CD4-positive, alpha-beta T cell (primary cell): ENCODE results near the gene KCNIP4. TPM values are rescaled to one million over a fixed set of nuclear protein-coding genes. Genes with fewer than 3 reads are reported as not detected.

ENCODE experiments used
- ATAC-seq: fragments of 200-7000 bp; cut with Tn5 transposase; one replicate; pipeline ENCODE4 v1.10.0; 2022; ENCODE audit warnings: mild to moderate bottlenecking; ENCODE audit not compliant: poor library complexity
- CTCF ChIA-PET: fragments of 350-600 bp; sonication (Branson Sonifier 250); formaldehyde crosslinking; loops from one replicate; lab custom pipeline; 2021; ENCODE audit warnings: antibody characterized with exemption, inconsistent platforms; lab: Charles Lee
- POLR2A ChIA-PET: fragments of 350-600 bp; sonication (Branson Sonifier 250); formaldehyde crosslinking; loops from one replicate; lab custom pipeline; 2021; ENCODE audit warnings: antibody characterized with exemption, inconsistent platforms; lab: Charles Lee
- DNase-seq, 14 experiments: peaks; one replicate each; pipeline ENCODE4 v3.0.0-alpha.2; 2013 to 2020; ENCODE audit warnings: mixed read lengths in 2 of 14
- H3K27ac ChIP-seq, 2 donors: one replicate each; pipeline versions ENCODE4 v1.5.1 to v1.7.0; 2013; ENCODE audit warnings: low read length in 2 of 2, low read depth in 1 of 2, mild to moderate bottlenecking in 1 of 2
- H3K27me3 ChIP-seq, 2 experiments: 1 replicate in 1 of 2; 2 replicates in 1 of 2; pipeline versions ENCODE4 v1.6.1 to v1.7.0; 2013; ENCODE audit warnings: low read length in 2 of 2, control low read depth in 1 of 2, mild to moderate bottlenecking in 1 of 2, moderate library complexity in 1 of 2; ENCODE audit not compliant: insufficient read depth in 2 of 2, control insufficient read depth in 1 of 2
- H3K36me3 ChIP-seq: one replicate; pipeline ENCODE4 v1.6.1; 2013; ENCODE audit warnings: low read length, control low read depth; ENCODE audit not compliant: insufficient read depth
- H3K4me1 ChIP-seq: one replicate; pipeline ENCODE4 v1.6.1; 2013; ENCODE audit warnings: low read length, control low read depth; ENCODE audit not compliant: insufficient read depth
- H3K4me3 ChIP-seq: one replicate; pipeline ENCODE4 v1.5.1; 2013; ENCODE audit warnings: mild to moderate bottlenecking, low read length, moderate library complexity
- H3K9me3 ChIP-seq, 2 experiments: 1 replicate in 1 of 2; 2 replicates in 1 of 2; pipeline versions ENCODE4 v1.6.1 to v1.7.0; 2013; ENCODE audit warnings: low read length in 2 of 2, mild to moderate bottlenecking in 2 of 2, control low read depth in 1 of 2, moderate library complexity in 1 of 2; ENCODE audit not compliant: control insufficient read depth in 1 of 2, insufficient read depth in 1 of 2
- H3K27ac Mint-ChIP-seq: one replicate; pipeline ENCODE4 v1.8.0; 2020; ENCODE audit warnings: mixed read lengths
- H3K27me3 Mint-ChIP-seq: one replicate; pipeline ENCODE4 v1.8.0; 2021; ENCODE audit warnings: mixed read lengths
- H3K36me3 Mint-ChIP-seq: one replicate; pipeline ENCODE4 v1.8.0; 2021; ENCODE audit warnings: low read depth, mixed read lengths
- H3K4me1 Mint-ChIP-seq: one replicate; pipeline ENCODE4 v1.8.0; 2021; ENCODE audit warnings: low read depth, mixed read lengths
- H3K4me3 Mint-ChIP-seq: one replicate; pipeline ENCODE4 v1.8.0; 2020; ENCODE audit warnings: mild to moderate bottlenecking, mixed read lengths
- H3K9me3 Mint-ChIP-seq: one replicate; pipeline ENCODE4 v1.8.0; 2020; ENCODE audit warnings: mixed read lengths
- intact Hi-C, 2 experiments: fragments of 100-400 bp; cut with DNase I in 1 of 2; cut with micrococcal nuclease in 1 of 2; formaldehyde crosslinking; loops; one replicate each; pipeline versions ENCODE4 v1.15.1 to v1.9.0; 2023 to 2025; cut with DNase I, micrococcal nuclease
- total RNA-seq, 174 experiments: library from RNA in 2 of 174; stranded (reverse) in 2 of 174; gene quantifications; one replicate each; pipeline ENCODE4 v1.2.3 and lab custom pipeline; 2021 to 2026
- TF ChIP-seq, protein P1 (sequence below): fragments of 200-600 bp; IDR thresholded peaks from one replicate; pipeline ENCODE4 v1.8.0; 2022; ENCODE audit warnings: antibody characterized with exemption, mild to moderate bottlenecking

Gene KCNIP4
- total RNA-seq, 2 experiments from 2014 or later, result not detected

DNA sequence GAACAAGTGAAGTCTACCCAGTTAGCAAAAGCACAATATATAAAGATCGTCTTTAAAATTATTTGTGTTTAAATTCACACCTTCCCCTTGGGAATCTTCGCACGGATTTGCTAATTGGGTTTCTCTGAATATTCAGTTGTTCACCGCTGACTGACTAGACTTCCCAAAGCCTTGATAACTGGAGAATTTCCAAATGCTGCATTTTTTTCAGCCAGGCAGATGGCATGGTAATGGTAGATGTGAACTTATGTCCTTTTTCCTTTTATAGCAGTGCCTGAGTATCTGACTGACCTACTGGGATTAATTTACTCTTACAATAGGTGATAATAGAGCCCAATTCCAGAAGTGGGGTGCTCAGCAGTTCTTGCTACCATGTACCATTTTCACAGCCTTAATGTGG, 700.2 kb downstream of the KCNIP4 start:
- DNase-seq (no peak), ATAC-seq (no peak)
- Histone ChIP-seq H3K9me3 (peaks cover 0 to 5% of the 10 kb centered on the region in 2 experiments), H3K27me3 (no peaks in the 10 kb centered on the region), H3K27ac (no peak overlapping the region), H3K4me3 (no peak overlapping the region), H3K4me1 (no peaks in the 10 kb centered on the region), H3K36me3 (no peaks in the 10 kb centered on the region)
- intact Hi-C loops, result no loop called here
- Mint-ChIP-seq H3K27me3 (no peaks in the 10 kb centered on the region), H3K4me3 (no peak overlapping the region), H3K4me1 (no peaks in the 10 kb centered on the region), H3K27ac (no peak overlapping the region), H3K36me3 (no peaks in the 10 kb centered on the region), H3K9me3 (no peaks in the 10 kb centered on the region)
- ChIA-PET CTCF (no interaction called here), POLR2A (no interaction called here)
- TF ChIP-seq, protein P1, sequence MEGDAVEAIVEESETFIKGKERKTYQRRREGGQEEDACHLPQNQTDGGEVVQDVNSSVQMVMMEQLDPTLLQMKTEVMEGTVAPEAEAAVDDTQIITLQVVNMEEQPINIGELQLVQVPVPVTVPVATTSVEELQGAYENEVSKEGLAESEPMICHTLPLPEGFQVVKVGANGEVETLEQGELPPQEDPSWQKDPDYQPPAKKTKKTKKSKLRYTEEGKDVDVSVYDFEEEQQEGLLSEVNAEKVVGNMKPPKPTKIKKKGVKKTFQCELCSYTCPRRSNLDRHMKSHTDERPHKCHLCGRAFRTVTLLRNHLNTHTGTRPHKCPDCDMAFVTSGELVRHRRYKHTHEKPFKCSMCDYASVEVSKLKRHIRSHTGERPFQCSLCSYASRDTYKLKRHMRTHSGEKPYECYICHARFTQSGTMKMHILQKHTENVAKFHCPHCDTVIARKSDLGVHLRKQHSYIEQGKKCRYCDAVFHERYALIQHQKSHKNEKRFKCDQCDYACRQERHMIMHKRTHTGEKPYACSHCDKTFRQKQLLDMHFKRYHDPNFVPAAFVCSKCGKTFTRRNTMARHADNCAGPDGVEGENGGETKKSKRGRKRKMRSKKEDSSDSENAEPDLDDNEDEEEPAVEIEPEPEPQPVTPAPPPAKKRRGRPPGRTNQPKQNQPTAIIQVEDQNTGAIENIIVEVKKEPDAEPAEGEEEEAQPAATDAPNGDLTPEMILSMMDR, result no peak

DNA sequence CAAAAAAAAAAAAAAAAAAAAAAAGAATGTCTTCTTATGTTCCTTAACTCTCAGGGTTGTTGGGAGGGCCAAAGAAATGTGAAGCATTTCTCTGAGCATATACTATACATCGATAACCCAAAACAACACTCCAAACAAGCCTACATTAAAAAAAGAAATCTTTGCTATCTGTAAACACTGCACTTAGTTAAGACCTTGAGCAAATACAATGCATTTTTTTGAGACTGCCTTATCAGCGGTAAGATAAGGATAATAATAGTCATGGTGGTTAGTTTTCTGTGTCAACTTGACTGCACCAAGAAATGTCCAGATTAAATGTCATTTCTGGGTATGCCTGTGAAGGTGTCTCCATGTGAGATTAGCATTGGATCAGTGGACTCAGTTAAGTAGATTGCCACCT, 706.4 kb downstream of the KCNIP4 start:
- no peak for DNase-seq
- no peaks in the 10 kb centered on the region for H3K4me1 Mint-ChIP-seq
- no peak overlapping the region for H3K27ac Mint-ChIP-seq
- ATAC-seq, result no peak
- CTCF ChIA-PET, result no interaction called here
- Histone ChIP-seq H3K4me3 (no peak overlapping the region), H3K27me3 (no peaks in the 10 kb centered on the region), H3K9me3 (peaks cover 0 to 5% of the 10 kb centered on the region in 2 experiments), H3K4me1 (no peaks in the 10 kb centered on the region), H3K27ac (no peak overlapping the region), H3K36me3 (no peaks in the 10 kb centered on the region)
- POLR2A ChIA-PET, result no interaction called here
- TF ChIP-seq, protein P1, result no peak
- intact Hi-C loops, result no loop called here
- H3K9me3 Mint-ChIP-seq, result no peaks in the 10 kb centered on the region
- H3K4me3 Mint-ChIP-seq, result no peak overlapping the region
- no peaks in the 10 kb centered on the region for H3K27me3 Mint-ChIP-seq
- H3K36me3 Mint-ChIP-seq, result no peaks in the 10 kb centered on the region

DNA sequence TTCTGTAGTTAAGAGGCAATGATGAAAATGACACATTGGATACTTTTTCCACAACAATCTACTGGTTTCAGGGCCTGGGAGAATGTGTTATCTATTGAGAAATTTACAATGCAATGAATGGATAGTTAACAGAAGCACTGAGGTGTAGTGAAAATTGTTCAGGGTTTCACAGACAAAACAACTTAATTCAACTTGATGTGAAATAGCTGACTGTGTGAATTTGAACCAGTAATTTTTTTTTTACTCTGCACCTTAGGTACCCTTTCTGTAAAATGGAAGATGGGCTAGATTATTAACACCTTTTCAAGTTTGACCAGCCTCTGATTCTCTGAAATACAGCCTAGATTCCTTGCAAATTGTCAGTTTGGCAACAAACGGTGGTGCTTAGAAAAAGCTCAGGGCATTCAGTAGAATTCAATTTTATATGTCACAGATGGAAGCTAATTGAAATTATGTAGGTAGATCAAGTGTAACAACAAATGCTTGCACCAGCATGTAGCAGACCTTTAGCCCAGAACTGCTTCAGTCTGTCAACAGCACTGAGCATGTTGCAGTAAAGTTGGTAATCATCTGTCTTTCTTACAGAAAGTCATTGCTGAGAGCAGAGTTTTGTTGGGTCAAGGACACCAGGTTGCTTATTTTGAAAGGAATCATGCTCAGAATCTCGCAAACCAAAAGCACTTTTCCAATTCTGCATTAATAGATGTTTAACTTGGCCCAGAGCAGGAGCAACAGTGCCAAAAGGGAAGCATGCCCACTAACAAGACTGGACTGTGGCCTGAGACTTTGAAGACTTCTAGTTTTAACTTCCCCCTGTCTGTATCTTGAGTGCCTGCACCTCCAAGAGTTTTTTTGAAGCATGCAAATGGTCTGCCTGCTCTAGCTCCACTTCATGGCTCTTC, 721.7 kb downstream of the KCNIP4 start:
- Mint-ChIP-seq H3K27ac (no peak overlapping the region), H3K9me3 (peaks cover 2% of the 10 kb centered on the region), H3K4me1 (no peaks in the 10 kb centered on the region), H3K27me3 (no peaks in the 10 kb centered on the region), H3K4me3 (no peak overlapping the region), H3K36me3 (no peaks in the 10 kb centered on the region)
- intact Hi-C loops, result no loop called here
- Histone ChIP-seq H3K9me3 (peaks cover 0 to 4% of the 10 kb centered on the region in 2 experiments), H3K4me3 (no peak overlapping the region), H3K27ac (no peak overlapping the region), H3K36me3 (no peaks in the 10 kb centered on the region), H3K4me1 (no peaks in the 10 kb centered on the region), H3K27me3 (no peaks in the 10 kb centered on the region)
- ATAC-seq (no peak), DNase-seq (no peak)
- TF ChIP-seq, protein P1, result no peak
- POLR2A ChIA-PET, result no interaction called here
- CTCF ChIA-PET, result no interaction called here
